Measurements from ENCODE around the gene HDGFL2.

The HDGFL2 gene

GRCh38 chr19:4529924-4530522, 57.9 kb downstream of the HDGFL2 start:
- Histone ChIP-seq H3K27ac (ENCODE audit: low read depth, low read length) (no peak overlapping the region), H3K79me2 (ENCODE audit: control insufficient read depth, insufficient read depth, low read length, unreplicated experiment) (no peaks in the 10 kb centered on the region), H3K4me1 (ENCODE audit: control insufficient read depth, insufficient read depth, low read length, unreplicated experiment) (no peaks in the 10 kb centered on the region), H3K27me3 (ENCODE audit: insufficient read depth, low read length) (no peaks in the 10 kb centered on the region), H3K4me3 (ENCODE audit: low read depth, low read length) (no peak overlapping the region), H2AFZ (ENCODE audit: low read length, unreplicated experiment) (no peak overlapping the region), H3K36me3 (ENCODE audit: insufficient read depth, low read length) (no peaks in the 10 kb centered on the region)

GRCh38 chr19:4531562-4532165, 59.6 kb downstream of the HDGFL2 start:
- Histone ChIP-seq H2AFZ (ENCODE audit: low read length, unreplicated experiment) (no peak overlapping the region), H3K27ac (ENCODE audit: low read depth, low read length) (no peak overlapping the region), H3K36me3 (ENCODE audit: insufficient read depth, low read length) (no peaks in the 10 kb centered on the region), H3K4me3 (ENCODE audit: low read depth, low read length) (no peak overlapping the region), H3K27me3 (ENCODE audit: insufficient read depth, low read length) (no peaks in the 10 kb centered on the region), H3K4me1 (ENCODE audit: control insufficient read depth, insufficient read depth, low read length, unreplicated experiment) (no peaks in the 10 kb centered on the region), H3K79me2 (ENCODE audit: control insufficient read depth, insufficient read depth, low read length, unreplicated experiment) (no peaks in the 10 kb centered on the region)

- Histone ChIP-seq H2AFZ (ENCODE audit: low read length, unreplicated experiment) (no peak overlapping the region), H3K4me3 (ENCODE audit: low read depth, low read length) (no peak overlapping the region), H3K27me3 (ENCODE audit: insufficient read depth, low read length) (no peaks in the 10 kb centered on the region), H3K36me3 (ENCODE audit: insufficient read depth, low read length) (no peaks in the 10 kb centered on the region), H3K79me2 (ENCODE audit: control insufficient read depth, insufficient read depth, low read length, unreplicated experiment) (no peaks in the 10 kb centered on the region), H3K27ac (ENCODE audit: low read depth, low read length) (no peak overlapping the region), H3K4me1 (ENCODE audit: control insufficient read depth, insufficient read depth, low read length, unreplicated experiment) (no peaks in the 10 kb centered on the region)
Observed at GRCh38 chr19:4533334-4533733, 61.2 kb downstream of the HDGFL2 start.

- Histone ChIP-seq H3K4me1 (ENCODE audit: control insufficient read depth, insufficient read depth, low read length, unreplicated experiment) (no peaks in the 10 kb centered on the region), H3K27me3 (ENCODE audit: insufficient read depth, low read length) (no peaks in the 10 kb centered on the region), H3K36me3 (ENCODE audit: insufficient read depth, low read length) (no peaks in the 10 kb centered on the region), H3K79me2 (ENCODE audit: control insufficient read depth, insufficient read depth, low read length, unreplicated experiment) (no peaks in the 10 kb centered on the region), H2AFZ (ENCODE audit: low read length, unreplicated experiment) (no peak overlapping the region), H3K4me3 (ENCODE audit: low read depth, low read length) (no peak overlapping the region), H3K27ac (ENCODE audit: low read depth, low read length) (no peak overlapping the region)
Observed at GRCh38 chr19:4533835-4534424, 61.8 kb downstream of the HDGFL2 start.

- Histone ChIP-seq H3K27ac (ENCODE audit: low read depth, low read length) (no peak within 1 kb of the TSS), H2AFZ (ENCODE audit: low read length, unreplicated experiment) (no peak within 1 kb of the TSS), H3K4me1 (ENCODE audit: control insufficient read depth, insufficient read depth, low read length, unreplicated experiment) (no peaks in the 10 kb centered on the region), H3K27me3 (ENCODE audit: insufficient read depth, low read length) (no peaks in the 10 kb centered on the region), H3K4me3 (ENCODE audit: low read depth, low read length) (no peak within 1 kb of the TSS), H3K79me2 (ENCODE audit: control insufficient read depth, insufficient read depth, low read length, unreplicated experiment) (no peaks in the 10 kb centered on the region), H3K36me3 (ENCODE audit: insufficient read depth, low read length) (no peaks in the 10 kb centered on the region)
Observed at GRCh38 chr19:4534836-4535658, 63.0 kb downstream of the HDGFL2 start, which contains the start of gene PLIN5. Gene PLIN5, minus strand, starts transcription at chr19:4535224. Its CDS starts 1,150 bp downstream, at chr19:4534074.

GRCh38 chr19:4536798-4537197, 64.7 kb downstream of the HDGFL2 start:
- Histone ChIP-seq H2AFZ (ENCODE audit: low read length, unreplicated experiment) (no peak overlapping the region), H3K4me1 (ENCODE audit: control insufficient read depth, insufficient read depth, low read length, unreplicated experiment) (no peaks in the 10 kb centered on the region), H3K27me3 (ENCODE audit: insufficient read depth, low read length) (no peaks in the 10 kb centered on the region), H3K27ac (ENCODE audit: low read depth, low read length) (no peak overlapping the region), H3K36me3 (ENCODE audit: insufficient read depth, low read length) (no peaks in the 10 kb centered on the region), H3K79me2 (ENCODE audit: control insufficient read depth, insufficient read depth, low read length, unreplicated experiment) (no peaks in the 10 kb centered on the region), H3K4me3 (ENCODE audit: low read depth, low read length) (no peak overlapping the region)

GRCh38 chr19:4537953-4538600, 66.0 kb downstream of the HDGFL2 start:
- Histone ChIP-seq H3K27me3 (ENCODE audit: insufficient read depth, low read length) (no peaks in the 10 kb centered on the region), H3K36me3 (ENCODE audit: insufficient read depth, low read length) (no peaks in the 10 kb centered on the region), H3K4me1 (ENCODE audit: control insufficient read depth, insufficient read depth, low read length, unreplicated experiment) (no peaks in the 10 kb centered on the region)

GRCh38 chr19:4538601-4538954, 66.5 kb downstream of the HDGFL2 start:
- no peak overlapping the region for H3K27ac ChIP-seq (ENCODE audit: low read depth, low read length)
- H3K27me3 ChIP-seq (ENCODE audit: insufficient read depth, low read length): no peaks in the 10 kb centered on the region
- H3K4me3 ChIP-seq (ENCODE audit: low read depth, low read length): no peak overlapping the region
- no peak overlapping the region for H2AFZ ChIP-seq (ENCODE audit: low read length, unreplicated experiment)
- H3K4me1 ChIP-seq (ENCODE audit: control insufficient read depth, insufficient read depth, low read length, unreplicated experiment): no peaks in the 10 kb centered on the region
- H3K79me2 ChIP-seq (ENCODE audit: control insufficient read depth, insufficient read depth, low read length, unreplicated experiment): no peaks in the 10 kb centered on the region
- H3K36me3 ChIP-seq (ENCODE audit: insufficient read depth, low read length): no peaks in the 10 kb centered on the region

More at GRCh38 chr19:4537953-4538600, 66.0 kb downstream of the HDGFL2 start:
- no peak overlapping the region for H3K27ac ChIP-seq (ENCODE audit: low read depth, low read length)
- no peaks in the 10 kb centered on the region for H3K79me2 ChIP-seq (ENCODE audit: control insufficient read depth, insufficient read depth, low read length, unreplicated experiment)
- H2AFZ ChIP-seq (ENCODE audit: low read length, unreplicated experiment): no peak overlapping the region
- H3K4me3 ChIP-seq (ENCODE audit: low read depth, low read length): no peak overlapping the region

- H3K27ac ChIP-seq (ENCODE audit: low read depth, low read length): no peak overlapping the region
- no peaks in the 10 kb centered on the region for H3K36me3 ChIP-seq (ENCODE audit: insufficient read depth, low read length)
- H3K27me3 ChIP-seq (ENCODE audit: insufficient read depth, low read length): no peaks in the 10 kb centered on the region
- H2AFZ ChIP-seq (ENCODE audit: low read length, unreplicated experiment): no peak overlapping the region
- H3K4me1 ChIP-seq (ENCODE audit: control insufficient read depth, insufficient read depth, low read length, unreplicated experiment): no peaks in the 10 kb centered on the region
- no peaks in the 10 kb centered on the region for H3K79me2 ChIP-seq (ENCODE audit: control insufficient read depth, insufficient read depth, low read length, unreplicated experiment)
- no peak overlapping the region for H3K4me3 ChIP-seq (ENCODE audit: low read depth, low read length)
Observed at GRCh38 chr19:4539169-4539692, 67.1 kb downstream of the HDGFL2 start.

Data from ACC112 (cell line).